GM19395 (cell line): ENCODE measurements around the gene PIF1.
"Not testable (repeated sequence)": the region's sequence is repeated elsewhere in the genome, so short reads cannot be mapped to it uniquely, and the experiment has no call there.

Experiments
- ATAC-seq: cut with Tn5 transposase; IDR thresholded peaks from one replicate; pipeline ENCODE4 v1.9.1; 2021; ENCODE audit warnings: mild to moderate bottlenecking, moderate library complexity; ENCODE audit not compliant: unreplicated experiment

PIF1 gene

GRCh38 chr15:64847876-64848716 lies 22.6 kb upstream of the PIF1 start:
- no peak for ATAC-seq

- no peak for ATAC-seq
These were observed 22.0 kb upstream of the PIF1 start for GRCh38 chr15:64847448-64847847.

- no peak for ATAC-seq
These were observed 21.6 kb upstream of the PIF1 start for GRCh38 chr15:64847016-64847415.

GRCh38 chr15:64845831-64846595 lies 20.6 kb upstream of the PIF1 start:
- no peak for ATAC-seq

GRCh38 chr15:64845183-64845611 lies 19.8 kb upstream of the PIF1 start:
- no peak for ATAC-seq

- no peak for ATAC-seq
These were observed 19.2 kb upstream of the PIF1 start for GRCh38 chr15:64844576-64845145.

GRCh38 chr15:64843991-64844390 lies 18.5 kb upstream of the PIF1 start:
- ATAC-seq, result no peak

GRCh38 chr15:64842986-64843561 lies 17.6 kb upstream of the PIF1 start:
- no peak for ATAC-seq

- no peak for ATAC-seq
These were observed 16.9 kb upstream of the PIF1 start for GRCh38 chr15:64842096-64842939.

- peak; percentile 66 for ATAC-seq
These were observed 16.1 kb upstream of the PIF1 start, which contains the start of gene PLEKHO2 for GRCh38 chr15:64841344-64842095. Gene PLEKHO2 (plus strand): TSS chr15:64841915. CDS start chr15:64842017, 102 bp downstream.

GRCh38 chr15:64841060-64841343 lies 15.6 kb upstream of the PIF1 start:
- ATAC-seq, result no peak

GRCh38 chr15:64837502-64837901 lies 12.1 kb upstream of the PIF1 start:
- no peak for ATAC-seq

- no peak for ATAC-seq
These were observed 10.6 kb upstream of the PIF1 start for GRCh38 chr15:64836023-64836536.

- no peak for ATAC-seq
These were observed 8.2 kb upstream of the PIF1 start for GRCh38 chr15:64833690-64834089.

GRCh38 chr15:64828985-64829384 lies 3.5 kb upstream of the PIF1 start:
- ATAC-seq, result no peak

- ATAC-seq, result no peak
These were observed 467 bp downstream of the PIF1 start for GRCh38 chr15:64824929-64825430.

GRCh38 chr15:64816452-64816851 lies 9.0 kb downstream of the PIF1 start:
- ATAC-seq, result no peak

GRCh38 chr15:64814965-64815364 lies 10.5 kb downstream of the PIF1 start:
- ATAC-seq, result not testable (repeated sequence)

- not testable (repeated sequence) for ATAC-seq
These were observed 11.2 kb downstream of the PIF1 start for GRCh38 chr15:64814283-64814682.
